HG03432 (cell line): ENCODE data around the gene SZT2.
"Not testable (repeated sequence)": the region's sequence is repeated elsewhere in the genome, so short reads cannot be mapped to it uniquely, and the experiment has no call there.

Source experiments
- ATAC-seq: cut with Tn5 transposase; IDR thresholded peaks from one replicate; pipeline ENCODE4 v1.9.1; 2021; ENCODE audit warnings: mild to moderate bottlenecking, moderate library complexity; ENCODE audit not compliant: unreplicated experiment

Gene SZT2

GRCh38 chr1:43477716-43478115 is 88.0 kb downstream of the SZT2 start:
- ATAC-seq = no peak

- no peak for ATAC-seq
These were observed 89.7 kb downstream of the SZT2 start for GRCh38 chr1:43479414-43479813.

GRCh38 chr1:43481491-43481890 is 91.8 kb downstream of the SZT2 start:
- ATAC-seq = no peak

- no peak for ATAC-seq
These were observed 92.5 kb downstream of the SZT2 start for GRCh38 chr1:43482215-43482614.

GRCh38 chr1:43484367-43484766 is 94.7 kb downstream of the SZT2 start:
- no peak for ATAC-seq

- ATAC-seq = no peak
These were observed 98.5 kb downstream of the SZT2 start for GRCh38 chr1:43488165-43488564.

GRCh38 chr1:43491061-43491460 is 101.4 kb downstream of the SZT2 start:
- ATAC-seq = no peak

- ATAC-seq = no peak
These were observed 103.1 kb downstream of the SZT2 start for GRCh38 chr1:43492826-43493225.

- ATAC-seq = no peak
These were observed 104.2 kb downstream of the SZT2 start for GRCh38 chr1:43493661-43494450.

GRCh38 chr1:43495204-43495603 is 105.5 kb downstream of the SZT2 start:
- no peak for ATAC-seq

GRCh38 chr1:43499898-43500297 is 110.2 kb downstream of the SZT2 start:
- ATAC-seq = no peak

GRCh38 chr1:43501806-43502205 is 112.1 kb downstream of the SZT2 start:
- ATAC-seq = not testable (repeated sequence)

GRCh38 chr1:43503534-43503933 is 113.8 kb downstream of the SZT2 start:
- ATAC-seq = no peak
